H9 (cell line): Measurements from ENCODE around the gene TAF4. TPM values are rescaled to one million over a fixed set of nuclear protein-coding genes. Genes with fewer than 3 reads are reported as not detected.
A peak's percentile ranks its signal among the peaks of the same experiment; 100 is the strongest.

Experiments
- DNase-seq: peaks from one replicate; pipeline ENCODE4 v3.0.0-alpha.2; 2017
- H2AFZ ChIP-seq: one replicate; pipeline ENCODE4 v1.6.1; 2013; ENCODE audit warnings: mild to moderate bottlenecking, low read length, control low read depth, moderate library complexity
- H2AK5ac ChIP-seq: 2 replicates; pipeline ENCODE4 v1.6.1; 2013; ENCODE audit warnings: low read length, control low read depth, mixed read lengths; ENCODE audit not compliant: insufficient read length
- H2BK120ac ChIP-seq: one replicate; pipeline ENCODE4 v1.6.1; 2013; ENCODE audit warnings: low read depth, mild to moderate bottlenecking, low read length, control low read depth, inconsistent platforms; ENCODE audit not compliant: poor library complexity, severe bottlenecking
- H2BK12ac ChIP-seq: 2 replicates; pipeline ENCODE4 v1.6.1; 2013; ENCODE audit warnings: low read length, control low read depth, mixed read lengths, low read depth; ENCODE audit not compliant: insufficient read length
- H2BK15ac ChIP-seq: 2 replicates; pipeline ENCODE4 v1.6.1; 2013; ENCODE audit warnings: low read depth, low read length, control low read depth
- H2BK20ac ChIP-seq: one replicate; pipeline ENCODE4 v1.6.1; 2013; ENCODE audit warnings: low read depth, mild to moderate bottlenecking, low read length, control low read depth, inconsistent platforms; ENCODE audit not compliant: poor library complexity, severe bottlenecking
- H2BK5ac ChIP-seq: 2 replicates; pipeline ENCODE4 v1.6.1; 2013; ENCODE audit warnings: low read length, control low read depth, mixed read lengths; ENCODE audit not compliant: insufficient read length
- H3K14ac ChIP-seq: 2 replicates; pipeline ENCODE4 v1.6.1; 2013; ENCODE audit warnings: low read length, control low read depth; ENCODE audit not compliant: insufficient read depth
- H3K18ac ChIP-seq: 2 replicates; pipeline ENCODE4 v1.6.1; 2013; ENCODE audit warnings: low read depth, mild to moderate bottlenecking, mixed read lengths, low read length, control low read depth; ENCODE audit not compliant: insufficient read length
- H3K23ac ChIP-seq: 2 replicates; pipeline ENCODE4 v1.6.1; 2013; ENCODE audit warnings: low read length, control low read depth, mixed read lengths, low read depth; ENCODE audit not compliant: insufficient read length
- H3K23me2 ChIP-seq: 2 replicates; pipeline ENCODE4 v1.6.1; 2013; ENCODE audit warnings: low read depth, mild to moderate bottlenecking, mixed read lengths, low read length, control low read depth; ENCODE audit not compliant: insufficient read length, poor library complexity, severe bottlenecking
- H3K27ac ChIP-seq: 2 replicates; pipeline ENCODE4 v1.5.1; 2013; ENCODE audit warnings: low read length, control low read depth, mixed read lengths, low read depth; ENCODE audit not compliant: insufficient read length
- H3K27me3 ChIP-seq: 2 replicates; pipeline ENCODE4 v1.6.1; 2013; ENCODE audit warnings: low read length, control low read depth, inconsistent platforms; ENCODE audit not compliant: insufficient read depth
- H3K4ac ChIP-seq: 2 replicates; pipeline ENCODE4 v1.6.1; 2013; ENCODE audit warnings: low read depth, mild to moderate bottlenecking, control low read depth, inconsistent platforms, low read length, moderate library complexity
- H3K4me1 ChIP-seq: 2 replicates; pipeline ENCODE4 v1.6.1; 2013; ENCODE audit warnings: low read length, control low read depth, inconsistent platforms; ENCODE audit not compliant: insufficient read depth
- H3K4me2 ChIP-seq: 2 replicates; pipeline ENCODE4 v1.6.1; 2013; ENCODE audit warnings: low read length, control low read depth, mixed read lengths; ENCODE audit not compliant: insufficient read length, insufficient read depth
- H3K56ac ChIP-seq: 2 replicates; pipeline ENCODE4 v1.6.1; 2013; ENCODE audit warnings: low read depth, mild to moderate bottlenecking, mixed read lengths, low read length, control low read depth; ENCODE audit not compliant: insufficient read length
- H3K79me1 ChIP-seq: 2 replicates; pipeline ENCODE4 v1.6.1; 2013; ENCODE audit warnings: low read depth, mild to moderate bottlenecking, moderate library complexity, low read length, control low read depth, inconsistent platforms; ENCODE audit not compliant: insufficient read depth, poor library complexity, severe bottlenecking
- H3K79me2 ChIP-seq: 2 replicates; pipeline ENCODE4 v1.6.1; 2013; ENCODE audit warnings: low read length, control low read depth, inconsistent platforms; ENCODE audit not compliant: insufficient read depth
- H3K9ac ChIP-seq: 2 replicates; pipeline ENCODE4 v1.6.1; 2013; ENCODE audit warnings: low read length, control low read depth, mixed read lengths; ENCODE audit not compliant: insufficient read length; ENCODE audit errors: extremely low read depth
- H3K9me3 ChIP-seq: one replicate; pipeline ENCODE4 v1.6.1; 2013; ENCODE audit warnings: low read depth, low read length, inconsistent platforms; ENCODE audit not compliant: control insufficient read depth
- H3T11ph ChIP-seq: one replicate; pipeline ENCODE4 v1.6.1; 2013; ENCODE audit warnings: mild to moderate bottlenecking, low read length, control low read depth, inconsistent platforms
- H4K20me1 ChIP-seq: one replicate; pipeline ENCODE4 v1.6.1; 2013; ENCODE audit not compliant: control insufficient read depth, insufficient read length, insufficient read depth
- H4K5ac ChIP-seq: 2 replicates; pipeline ENCODE4 v1.6.1; 2013; ENCODE audit warnings: low read depth, mild to moderate bottlenecking, mixed read lengths, low read length, control low read depth; ENCODE audit not compliant: insufficient read length
- H4K8ac ChIP-seq: replicated peaks from 2 replicates; pipeline ENCODE4 v1.6.1; 2013; ENCODE audit warnings: low read length, control low read depth, mixed read lengths, low read depth; ENCODE audit not compliant: insufficient read length
- H4K91ac ChIP-seq: 2 replicates; pipeline ENCODE4 v1.6.1; 2013; ENCODE audit warnings: low read depth, mild to moderate bottlenecking, moderate library complexity, mixed read lengths, low read length, control low read depth; ENCODE audit not compliant: insufficient read length
- H3K27ac Mint-ChIP-seq, 3 experiments: 2 replicates in 2 of 3; 3 replicates in 1 of 3; pipeline ENCODE4 v1.8.0; 2020 to 2021; ENCODE audit warnings: mixed read lengths in 3 of 3, mild to moderate bottlenecking in 1 of 3, moderate library complexity in 1 of 3
- H3K27me3 Mint-ChIP-seq: 2 replicates; pipeline ENCODE4 v1.8.0; 2021; ENCODE audit warnings: low read depth, mild to moderate bottlenecking, moderate library complexity, mixed read lengths
- H3K36me3 Mint-ChIP-seq, 3 experiments: 2 replicates in 2 of 3; 3 replicates in 1 of 3; pipeline ENCODE4 v1.8.0; 2020 to 2021; ENCODE audit warnings: low read depth in 3 of 3, mixed read lengths in 3 of 3; ENCODE audit not compliant: insufficient read depth in 1 of 3
- H3K4me1 Mint-ChIP-seq, 2 experiments: 2 replicates each; pipeline ENCODE4 v1.8.0; 2020; ENCODE audit warnings: mixed read lengths in 2 of 2
- H3K4me3 Mint-ChIP-seq, 2 experiments: 2 replicates in 1 of 2; 3 replicates in 1 of 2; pipeline ENCODE4 v1.8.0; 2020 to 2021; ENCODE audit warnings: mild to moderate bottlenecking in 2 of 2, mixed read lengths in 2 of 2, moderate library complexity in 1 of 2
- H3K9me3 Mint-ChIP-seq, 2 experiments: 2 replicates in 1 of 2; 3 replicates in 1 of 2; pipeline ENCODE4 v1.8.0; 2020; ENCODE audit warnings: mild to moderate bottlenecking in 2 of 2, mixed read lengths in 2 of 2, moderate library complexity in 1 of 2
- CTCF ChIP-seq: fragments of 200-600 bp; sonication (generic); conservative IDR thresholded peaks from 3 replicates; pipeline ENCODE4 v1.8.0; 2021; ENCODE audit warnings: antibody characterized with exemption, mild to moderate bottlenecking
- WGBS: extraction: QIAGEN DNeasy Blood & Tissue Kit; methylation state at CpG from one replicate; pipeline ENCODE4 v1.1.7; 2013; ENCODE audit warnings: missing lambda C conversion rate, low lambda C conversion rate, mixed read lengths; ENCODE audit not compliant: insufficient read length; ENCODE audit errors: extremely low coverage; 5-methylcytosine and 5-hydroxymethylcytosine counted together
- total RNA-seq: library from RNA; stranded (reverse); gene quantifications from 2 replicates; pipeline ENCODE4 v1.2.1, GENCODE V29; 2021

The TAF4 gene
- total RNA-seq, 1 experiment from 2014 or later = 30.8 TPM

GRCh38 chr20:62042025-62042820 is 23.5 kb downstream of the TAF4 start:
- Histone ChIP-seq H4K20me1 (peaks cover 2% of the 10 kb centered on the region), H3K9ac (no peak overlapping the region)
- WGBS = no CpG with 5 or more reads among the region's 22 CpGs

More at GRCh38 chr20:62042025-62042820, 23.5 kb downstream of the TAF4 start:
- Histone ChIP-seq H2AK5ac (no peak overlapping the region), H3K79me2 (peaks cover 37% of the 10 kb centered on the region; the same call in 1 of the 2 replicates), H2BK5ac (no peak overlapping the region), H3K56ac (no peak overlapping the region), H2BK20ac (no peak overlapping the region), H4K91ac (no peak overlapping the region), H2AFZ (no peak overlapping the region), H3K27ac (no peak overlapping the region), H3K18ac (no peak overlapping the region), H3K4me2 (no peak overlapping the region), H3K4ac (no peak overlapping the region), H3T11ph (no peak overlapping the region), H3K27me3 (no peaks in the 10 kb centered on the region), H3K14ac (no peak overlapping the region), H3K9me3 (no peaks in the 10 kb centered on the region), H3K23me2 (no peaks in the 10 kb centered on the region), H2BK120ac (no peak overlapping the region), H3K23ac (no peak overlapping the region), H2BK12ac (no peak overlapping the region), H4K8ac (no peak overlapping the region), H2BK15ac (no peak overlapping the region), H3K79me1 (peaks cover 6% of the 10 kb centered on the region), H4K5ac (no peak overlapping the region), H3K4me1 (peaks cover 2% of the 10 kb centered on the region; the same call in 1 of the 2 replicates)
- Mint-ChIP-seq H3K27me3 (no peaks in the 10 kb centered on the region; the same call in 1 of the 2 replicates), H3K4me1 (peaks cover 63 to 65% of the 10 kb centered on the region in 2 experiments), H3K4me3 (no peak overlapping the region), H3K27ac (peak overlapping the region in 2 of 3 experiments; percentile 5 to 80; a peak in 2 of 7 replicates), H3K9me3 (peaks cover 4 to 5% of the 10 kb centered on the region in 2 experiments; a peak in 3 of 5 replicates), H3K36me3 (peaks cover 4 to 9% (median 7%) of the 10 kb centered on the region in 3 experiments)
- TF ChIP-seq CTCF = no peak
- DNase-seq = no peak
